Upper lobe of right lung (tissue), 1 donor: ENCODE measurements around the gene PRXL2B. TPM values are rescaled to one million over a fixed set of nuclear protein-coding genes. Genes with fewer than 3 reads are reported as not detected.

ENCODE experiments used
- ATAC-seq: fragments of 200-7000 bp; cut with Tn5 transposase; one replicate; pipeline ENCODE4 v1.9.1; 2020; ENCODE audit warnings: mild to moderate bottlenecking, moderate library complexity
- DNase-seq: peaks from one replicate; pipeline ENCODE4 v3.0.0-alpha.2; 2020
- H3K27ac ChIP-seq: fragments of 200-600 bp; one replicate; pipeline ENCODE4 v1.8.0; 2022
- H3K27me3 ChIP-seq: fragments of 200-600 bp; one replicate; pipeline ENCODE4 v1.8.0; 2022; ENCODE audit warnings: mild to moderate bottlenecking
- H3K36me3 ChIP-seq: fragments of 200-600 bp; one replicate; pipeline ENCODE4 v1.8.0; 2022
- H3K4me1 ChIP-seq: fragments of 200-600 bp; one replicate; pipeline ENCODE4 v1.8.0; 2022
- H3K4me3 ChIP-seq: fragments of 200-600 bp; one replicate; pipeline ENCODE4 v1.8.0; 2022; ENCODE audit warnings: mild to moderate bottlenecking
- H3K9me3 ChIP-seq: fragments of 200-600 bp; one replicate; pipeline ENCODE4 v1.8.0; 2022
- CTCF ChIP-seq: fragments of 200-600 bp; IDR thresholded peaks from one replicate; pipeline ENCODE4 v1.8.0; 2022; ENCODE audit warnings: antibody characterized with exemption
- intact Hi-C: fragments of 100-400 bp; cut with DNase I; formaldehyde crosslinking; loops from one replicate; pipeline ENCODE4 v1.11.0; 2022
- total RNA-seq: library from RNA; stranded (reverse); fragmentation: NEBNext Ultra II Directional; extraction: Animal tissue kit (Norgen Biotek cat#: 25700); gene quantifications from one replicate; pipeline ENCODE4 v1.2.1, GENCODE V29; 2021
- donor health status: DM: no; HTN: yes; CAD: no; lungs with severe emphysema.

The PRXL2B gene
- total RNA-seq, 1 donor from 2014 or later, result 25.9 TPM

- peak overlapping the region; percentile 98 for H3K27ac ChIP-seq
- peaks cover 30% of the 10 kb centered on the region for H3K4me1 ChIP-seq
- peak overlapping the region; percentile 94 for H3K4me3 ChIP-seq
- no peaks in the 10 kb centered on the region for H3K9me3 ChIP-seq
- DNase-seq (no peak), ATAC-seq (no peak)
- no peak for TF ChIP-seq CTCF
- intact Hi-C loops, result no loop called here
- H3K27me3 ChIP-seq, result no peaks in the 10 kb centered on the region
- peaks cover 44% of the 10 kb centered on the region for H3K36me3 ChIP-seq
Measured at GRCh38 chr1:2557482-2558400, 28.8 kb upstream of the PRXL2B start.

- H3K27ac ChIP-seq, result no peak overlapping the region
- intact Hi-C loops, result no loop called here
- no peak for TF ChIP-seq CTCF
- no peaks in the 10 kb centered on the region for H3K9me3 ChIP-seq
- DNase-seq (no peak), ATAC-seq (no peak)
- peaks cover 51% of the 10 kb centered on the region for H3K36me3 ChIP-seq
- H3K4me3 ChIP-seq, result no peak overlapping the region
- no peaks in the 10 kb centered on the region for H3K27me3 ChIP-seq
- H3K4me1 ChIP-seq, result peaks cover 30% of the 10 kb centered on the region
Measured at GRCh38 chr1:2558420-2558819, 28.2 kb upstream of the PRXL2B start.

- H3K27ac ChIP-seq, result no peak overlapping the region
- H3K4me3 ChIP-seq, result no peak overlapping the region
- H3K27me3 ChIP-seq, result no peaks in the 10 kb centered on the region
- H3K36me3 ChIP-seq, result peaks cover 56% of the 10 kb centered on the region
- no peak for TF ChIP-seq CTCF
- no peaks in the 10 kb centered on the region for H3K9me3 ChIP-seq
- peaks cover 30% of the 10 kb centered on the region for H3K4me1 ChIP-seq
- intact Hi-C loops, result no loop called here
- no peak for ATAC-seq
- DNase-seq, result no peak
Measured at GRCh38 chr1:2558861-2559260, 27.7 kb upstream of the PRXL2B start.

- intact Hi-C loops, result no loop called here
Measured at GRCh38 chr1:2559509-2560298, 26.9 kb upstream of the PRXL2B start.

More at GRCh38 chr1:2559509-2560298, 26.9 kb upstream of the PRXL2B start:
- ATAC-seq, result no peak
- H3K4me1 ChIP-seq, result peaks cover 25% of the 10 kb centered on the region
- DNase-seq, result no peak
- no peak for TF ChIP-seq CTCF
- no peaks in the 10 kb centered on the region for H3K27me3 ChIP-seq
- H3K4me3 ChIP-seq, result no peak overlapping the region
- no peaks in the 10 kb centered on the region for H3K9me3 ChIP-seq
- H3K36me3 ChIP-seq, result peaks cover 56% of the 10 kb centered on the region
- H3K27ac ChIP-seq, result no peak overlapping the region
